Neural progenitor cell (in vitro differentiated cells): ENCODE measurements around the gene TPCN2. TPM values are rescaled to one million over a fixed set of nuclear protein-coding genes. Genes with fewer than 3 reads are reported as not detected.

ENCODE experiments used
- DNase-seq: peaks from one replicate; pipeline ENCODE4 v3.0.0-alpha.2; 2016; ENCODE audit warnings: low spot score
- H2AFZ ChIP-seq: fragments of 200-600 bp; sonication (generic); replicated peaks from 2 replicates; pipeline ENCODE4 v1.6.1; 2016; ENCODE audit warnings: antibody characterized with exemption
- H3F3A ChIP-seq: fragments of 200-600 bp; sonication (generic); 2 replicates; pipeline ENCODE4 v1.6.1; 2016; ENCODE audit warnings: antibody characterized with exemption, low read depth
- H3K27ac ChIP-seq: fragments of 200-600 bp; sonication (generic); 2 replicates; pipeline ENCODE4 v1.5.1; 2016; ENCODE audit warnings: mild to moderate bottlenecking
- H3K27me3 ChIP-seq: fragments of 200-600 bp; sonication (generic); 2 replicates; pipeline ENCODE4 v1.6.1; 2016; ENCODE audit warnings: mild to moderate bottlenecking, moderate library complexity
- H3K36me3 ChIP-seq: fragments of 200-600 bp; sonication (generic); 2 replicates; pipeline ENCODE4 v1.5.1; 2016
- H3K4me1 ChIP-seq: fragments of 200-600 bp; sonication (generic); 2 replicates; pipeline ENCODE4 v1.6.1; 2016; ENCODE audit warnings: mixed run types
- H3K4me2 ChIP-seq: fragments of 200-600 bp; sonication (generic); 2 replicates; pipeline ENCODE4 v1.6.1; 2016
- H3K4me3 ChIP-seq: fragments of 200-600 bp; sonication (generic); 2 replicates; pipeline ENCODE4 v1.5.1; 2016
- H3K79me2 ChIP-seq: fragments of 200-600 bp; sonication (generic); 2 replicates; pipeline ENCODE4 v1.6.1; 2016; ENCODE audit warnings: low read depth
- H3K9ac ChIP-seq: fragments of 200-600 bp; sonication (generic); 2 replicates; pipeline ENCODE4 v1.6.1; 2016
- H3K9me3 ChIP-seq: fragments of 200-600 bp; sonication (generic); 2 replicates; pipeline ENCODE4 v1.5.1; 2016; ENCODE audit warnings: low read depth
- H4K20me1 ChIP-seq: fragments of 200-600 bp; sonication (generic); 2 replicates; pipeline ENCODE4 v1.6.1; 2016; ENCODE audit warnings: low read depth
- H3K27ac Mint-ChIP-seq: 3 replicates; pipeline ENCODE4 v1.8.0; 2021; ENCODE audit warnings: mixed read lengths
- H3K27me3 Mint-ChIP-seq: 2 replicates; pipeline ENCODE4 v1.8.0; 2022; ENCODE audit warnings: low read depth, mild to moderate bottlenecking, inconsistent platforms, moderate library complexity, mixed read lengths; ENCODE audit not compliant: insufficient read depth
- H3K36me3 Mint-ChIP-seq: 3 replicates; pipeline ENCODE4 v1.8.0; 2021; ENCODE audit warnings: mixed read lengths
- H3K4me1 Mint-ChIP-seq: 3 replicates; pipeline ENCODE4 v1.8.0; 2021; ENCODE audit warnings: mixed read lengths
- H3K4me3 Mint-ChIP-seq: 3 replicates; pipeline ENCODE4 v1.8.0; 2021; ENCODE audit warnings: mild to moderate bottlenecking, moderate library complexity, mixed read lengths
- H3K9me3 Mint-ChIP-seq: 3 replicates; pipeline ENCODE4 v1.8.0; 2020; ENCODE audit warnings: mixed read lengths
- EZH2 ChIP-seq: fragments of 200-600 bp; sonication (generic); IDR thresholded peaks from 2 replicates; pipeline ENCODE4 v1.6.1; 2017; ENCODE audit warnings: antibody characterized with exemption, mild to moderate bottlenecking, moderate library complexity
- EZH2phosphoT487 ChIP-seq: fragments of 200-600 bp; sonication (generic); IDR thresholded peaks from 2 replicates; pipeline ENCODE4 v1.6.1; 2017; ENCODE audit warnings: antibody characterized with exemption
- total RNA-seq: library from RNA; depleted of rRNA; stranded (reverse); fragments of >200 nt; gene quantifications from 2 replicates; pipeline ENCODE4 v1.2.3, GENCODE V29; 2015; ENCODE audit warnings: low replicate concordance
- TF ChIP-seq, protein P1 (sequence below): fragments of 200-600 bp; sonication (generic); IDR thresholded peaks from 2 replicates; pipeline ENCODE4 v1.5.1; 2017; ENCODE audit warnings: antibody characterized with exemption, mild to moderate bottlenecking

Gene TPCN2
- total RNA-seq, 1 donor from 2014 or later = 7.2 TPM

DNA sequence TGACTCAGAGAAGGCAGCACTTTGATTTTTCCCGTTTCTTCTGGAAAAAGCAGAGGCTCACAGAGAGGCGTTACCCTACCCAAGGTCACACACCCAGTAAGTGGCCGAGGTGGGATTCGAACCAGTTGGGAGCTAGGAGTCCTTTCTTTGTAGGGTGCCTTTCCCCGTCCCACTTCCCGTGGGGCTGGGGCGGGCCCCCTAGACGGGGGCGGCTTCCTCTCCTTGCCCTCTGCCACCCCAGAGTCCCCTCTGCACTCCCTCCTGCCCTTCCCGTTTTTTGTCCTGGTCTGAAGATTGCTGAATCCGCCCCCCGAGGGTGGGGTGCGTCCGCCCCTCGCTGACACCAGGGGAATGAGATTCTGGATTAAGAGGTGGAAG, 747 bp downstream of the TPCN2 start:
- Histone ChIP-seq H3K4me1 (peaks cover 16% of the 10 kb centered on the region), H4K20me1 (peaks cover 26% of the 10 kb centered on the region), H3F3A (no peaks in the 10 kb centered on the region), H3K27me3 (no peaks in the 10 kb centered on the region), H2AFZ (no peak overlapping the region), H3K9me3 (no peaks in the 10 kb centered on the region), H3K27ac (no peak overlapping the region), H3K4me3 (peak overlapping the region; percentile 90), H3K36me3 (no peaks in the 10 kb centered on the region), H3K9ac (peak overlapping the region; percentile 60), H3K4me2 (peak overlapping the region; percentile 85), H3K79me2 (peaks cover 44% of the 10 kb centered on the region)
- no peak for DNase-seq
- no peak for TF ChIP-seq EZH2phosphoT487
- TF ChIP-seq, protein P1, sequence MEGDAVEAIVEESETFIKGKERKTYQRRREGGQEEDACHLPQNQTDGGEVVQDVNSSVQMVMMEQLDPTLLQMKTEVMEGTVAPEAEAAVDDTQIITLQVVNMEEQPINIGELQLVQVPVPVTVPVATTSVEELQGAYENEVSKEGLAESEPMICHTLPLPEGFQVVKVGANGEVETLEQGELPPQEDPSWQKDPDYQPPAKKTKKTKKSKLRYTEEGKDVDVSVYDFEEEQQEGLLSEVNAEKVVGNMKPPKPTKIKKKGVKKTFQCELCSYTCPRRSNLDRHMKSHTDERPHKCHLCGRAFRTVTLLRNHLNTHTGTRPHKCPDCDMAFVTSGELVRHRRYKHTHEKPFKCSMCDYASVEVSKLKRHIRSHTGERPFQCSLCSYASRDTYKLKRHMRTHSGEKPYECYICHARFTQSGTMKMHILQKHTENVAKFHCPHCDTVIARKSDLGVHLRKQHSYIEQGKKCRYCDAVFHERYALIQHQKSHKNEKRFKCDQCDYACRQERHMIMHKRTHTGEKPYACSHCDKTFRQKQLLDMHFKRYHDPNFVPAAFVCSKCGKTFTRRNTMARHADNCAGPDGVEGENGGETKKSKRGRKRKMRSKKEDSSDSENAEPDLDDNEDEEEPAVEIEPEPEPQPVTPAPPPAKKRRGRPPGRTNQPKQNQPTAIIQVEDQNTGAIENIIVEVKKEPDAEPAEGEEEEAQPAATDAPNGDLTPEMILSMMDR = no peak
- no peak for TF ChIP-seq EZH2
- peak overlapping the region; percentile 87 for H3K4me3 Mint-ChIP-seq
- no peaks in the 10 kb centered on the region for H3K36me3 Mint-ChIP-seq
- no peaks in the 10 kb centered on the region for H3K9me3 Mint-ChIP-seq
- no peaks in the 10 kb centered on the region for H3K27me3 Mint-ChIP-seq
- peaks cover 23% of the 10 kb centered on the region for H3K4me1 Mint-ChIP-seq
- peak overlapping the region; percentile 74 for H3K27ac Mint-ChIP-seq

GRCh38 chr11:69050592-69051380, 2.1 kb downstream of the TPCN2 start:
- no peaks in the 10 kb centered on the region for H3F3A ChIP-seq
- H3K27me3 ChIP-seq = no peaks in the 10 kb centered on the region
- no peak overlapping the region for H3K9ac ChIP-seq
- peaks cover 26% of the 10 kb centered on the region for H4K20me1 ChIP-seq
- H3K4me1 Mint-ChIP-seq = peaks cover 19% of the 10 kb centered on the region
- H3K4me1 ChIP-seq = peaks cover 12% of the 10 kb centered on the region
- no peak overlapping the region for H3K4me3 ChIP-seq
- no peak overlapping the region for H3K4me2 ChIP-seq
- no peak overlapping the region for H2AFZ ChIP-seq
- H3K79me2 ChIP-seq = peaks cover 44% of the 10 kb centered on the region
- no peak overlapping the region for H3K27ac Mint-ChIP-seq
- no peaks in the 10 kb centered on the region for H3K27me3 Mint-ChIP-seq
- H3K36me3 Mint-ChIP-seq = no peaks in the 10 kb centered on the region
- TF ChIP-seq EZH2 (no peak), EZH2phosphoT487 (no peak)
- TF ChIP-seq, protein P1 = no peak
- peak overlapping the region; percentile 87 for H3K4me3 Mint-ChIP-seq
- no peaks in the 10 kb centered on the region for H3K9me3 ChIP-seq
- no peak overlapping the region for H3K27ac ChIP-seq
- DNase-seq = no peak
- no peaks in the 10 kb centered on the region for H3K9me3 Mint-ChIP-seq
- no peaks in the 10 kb centered on the region for H3K36me3 ChIP-seq

GRCh38 chr11:69051381-69052342, 2.9 kb downstream of the TPCN2 start:
- Histone ChIP-seq H3K9ac (peak overlapping the region; percentile 27), H3K4me3 (no peak overlapping the region), H3K9me3 (no peaks in the 10 kb centered on the region), H3K27ac (no peak overlapping the region), H3K79me2 (peaks cover 44% of the 10 kb centered on the region), H3K27me3 (no peaks in the 10 kb centered on the region), H4K20me1 (peaks cover 26% of the 10 kb centered on the region), H3F3A (no peaks in the 10 kb centered on the region), H3K4me2 (no peak overlapping the region), H2AFZ (no peak overlapping the region), H3K4me1 (peaks cover 12% of the 10 kb centered on the region), H3K36me3 (no peaks in the 10 kb centered on the region)
- Mint-ChIP-seq H3K4me1 (peaks cover 19% of the 10 kb centered on the region), H3K27me3 (no peaks in the 10 kb centered on the region), H3K9me3 (no peaks in the 10 kb centered on the region), H3K36me3 (no peaks in the 10 kb centered on the region), H3K4me3 (peak overlapping the region; percentile 87), H3K27ac (peak overlapping the region; percentile 42)
- no peak for TF ChIP-seq EZH2
- TF ChIP-seq EZH2phosphoT487 = no peak
- TF ChIP-seq, protein P1 = no peak
- DNase-seq = no peak
